A673 (cell line): ENCODE results near the gene RGS1. TPM values are rescaled to one million over a fixed set of nuclear protein-coding genes. Genes with fewer than 3 reads are reported as not detected.
A peak's percentile ranks its signal among the peaks of the same experiment; 100 is the strongest.

Source experiments
- Bru-seq: library from RNA; stranded (reverse); fragments of 400-500 nt; gene quantifications from one replicate; lab custom pipeline; 2021; lab: Mats Ljungman, UMichigan
- BruChase-seq, 2 experiments: library from RNA; stranded (reverse); fragments of 400-500 nt; gene quantifications; one replicate each; lab custom pipeline; 2021; lab: Mats Ljungman, UMichigan
- BruUV-seq: library from RNA; stranded (reverse); fragments of 400-500 nt; replicated peaks from 2 replicates; lab custom pipeline; 2021; lab: Mats Ljungman, UMichigan
- CTCF ChIA-PET: fragments of 300-600 bp; sonication (Branson Sonifier 250); formaldehyde crosslinking; loops from one replicate; lab custom pipeline; 2022; ENCODE audit warnings: antibody characterized with exemption; lab: Charles Lee
- POLR2A ChIA-PET: fragments of 300-600 bp; sonication (Branson Sonifier 250); formaldehyde crosslinking; loops from one replicate; lab custom pipeline; 2022; ENCODE audit warnings: antibody characterized with exemption; ENCODE audit not compliant: low non-redundant PET; lab: Charles Lee
- DNase-seq: peaks from one replicate; pipeline ENCODE4 v3.0.0-alpha.2; 2015; ENCODE audit warnings: low spot score
- H3K27ac ChIP-seq: fragments of 200-600 bp; sonication (generic); 2 replicates; pipeline ENCODE4 v1.5.1; 2016; ENCODE audit warnings: mixed run types, low read depth, mild to moderate bottlenecking, mixed read lengths, antibody characterized with exemption, low read length; ENCODE audit not compliant: poor library complexity, severe bottlenecking
- H3K27me3 ChIP-seq: fragments of 200-600 bp; sonication (generic); replicated peaks from 2 replicates; pipeline ENCODE4 v1.6.1; 2017; ENCODE audit warnings: mixed run types, low read depth, mild to moderate bottlenecking, mixed read lengths, antibody characterized with exemption, low read length; ENCODE audit not compliant: insufficient read depth, poor library complexity
- H3K36me3 ChIP-seq: fragments of 200-600 bp; sonication (generic); 2 replicates; pipeline ENCODE4 v1.6.1; 2016; ENCODE audit warnings: mixed run types, mild to moderate bottlenecking, mixed read lengths, antibody characterized with exemption, low read length; ENCODE audit not compliant: insufficient read depth, poor library complexity, severe bottlenecking
- H3K4me1 ChIP-seq: fragments of 200-600 bp; sonication (generic); 2 replicates; pipeline ENCODE4 v1.6.1; 2017; ENCODE audit warnings: mixed run types, mild to moderate bottlenecking, mixed read lengths, antibody characterized with exemption, low read length; ENCODE audit not compliant: insufficient read depth, poor library complexity, severe bottlenecking
- H3K4me3 ChIP-seq: fragments of 200-600 bp; sonication (generic); 2 replicates; pipeline ENCODE4 v1.5.1; 2016; ENCODE audit warnings: low read depth, mixed run types, mild to moderate bottlenecking, mixed read lengths, low read length; ENCODE audit not compliant: poor library complexity, severe bottlenecking
- H3K9me3 ChIP-seq: fragments of 200-600 bp; sonication (generic); 2 replicates; pipeline ENCODE4 v1.6.1; 2016; ENCODE audit warnings: mixed run types, low read depth, mild to moderate bottlenecking, mixed read lengths, antibody characterized with exemption, low read length; ENCODE audit not compliant: poor library complexity, severe bottlenecking
- EZH2 ChIP-seq: fragments of 200-600 bp; sonication (generic); IDR thresholded peaks from 2 replicates; pipeline ENCODE4 v1.6.1; 2017; ENCODE audit warnings: borderline replicate concordance, low read depth, mild to moderate bottlenecking, mixed read lengths, antibody characterized with exemption, low read length; ENCODE audit not compliant: poor library complexity, severe bottlenecking
- intact Hi-C: fragments of 100-400 bp; cut with micrococcal nuclease; formaldehyde crosslinking; loops from one replicate; pipeline ENCODE4 v1.10.0; 2022; ENCODE audit not compliant: unreplicated experiment
- long read RNA-seq: library from polyadenylated mRNA; stranded (forward); transcript quantifications from one replicate; pipeline ENCODE4 v2.0.0, GENCODE V29; 2022
- total RNA-seq: library from RNA; stranded (reverse); gene quantifications from 2 replicates; pipeline ENCODE4 v1.2.3, GENCODE V29; 2021
- TF ChIP-seq, protein P1 (sequence below): fragments of 300-800, 200-600 bp; sonication (generic); conservative IDR thresholded peaks from 2 replicates; pipeline ENCODE4 v1.5.1; 2017; ENCODE audit warnings: low read depth, mild to moderate bottlenecking, antibody characterized with exemption, low read length, moderate library complexity, mixed read lengths

The RGS1 gene, protein sequence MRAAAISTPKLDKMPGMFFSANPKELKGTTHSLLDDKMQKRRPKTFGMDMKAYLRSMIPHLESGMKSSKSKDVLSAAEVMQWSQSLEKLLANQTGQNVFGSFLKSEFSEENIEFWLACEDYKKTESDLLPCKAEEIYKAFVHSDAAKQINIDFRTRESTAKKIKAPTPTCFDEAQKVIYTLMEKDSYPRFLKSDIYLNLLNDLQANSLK
- total RNA-seq (0.28 TPM in 1 of 2 replicates, not detected in the other), Bru-seq, nascent RNA (percentile 29 among the genes with signal in this experiment), BruChase-seq, experiment 1, labeled RNA remaining after a 2-hour chase (not detected), BruChase-seq, experiment 2, labeled RNA remaining after a 6-hour chase (percentile 18 among the genes with signal in this experiment)
- long read RNA-seq, partial matches to known transcripts = 1 of 1 reads
- long read RNA-seq, other reads (novel, unspliced or antisense) = 0 of 1 reads

DNA sequence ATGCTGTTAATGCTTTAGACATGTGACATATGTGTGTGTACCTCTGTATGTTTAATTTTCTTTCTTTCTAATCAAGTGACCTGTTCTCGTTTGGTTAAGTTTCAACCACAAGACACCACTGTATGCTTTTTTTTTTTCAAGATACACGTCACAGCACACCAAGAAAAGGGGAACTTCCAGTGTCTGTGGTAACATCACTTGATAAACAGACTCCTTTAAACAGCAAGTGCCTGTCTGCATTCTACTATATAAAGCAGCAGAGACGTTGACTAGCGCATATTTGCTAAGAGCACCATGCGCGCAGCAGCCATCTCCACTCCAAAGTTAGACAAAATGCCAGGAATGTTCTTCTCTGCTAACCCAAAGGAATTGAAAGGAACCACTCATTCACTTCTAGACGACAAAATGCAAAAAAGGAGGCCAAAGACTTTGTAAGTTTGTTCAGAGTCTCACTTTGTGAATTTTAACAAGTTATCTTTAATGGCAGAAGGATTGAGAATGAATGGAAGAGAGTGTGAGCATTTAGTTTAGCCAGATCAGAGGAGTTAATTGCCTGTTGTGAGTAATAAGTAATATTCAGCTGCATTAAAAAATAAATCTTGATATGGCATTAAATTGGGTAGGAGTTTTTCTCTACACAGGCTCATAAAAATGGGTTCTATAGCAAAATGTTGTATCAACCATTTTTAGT is at the start of gene RGS1:
TSS of gene RGS1 (plus strand) at position 275 of the 691 bp plus-strand sequence. CDS start at position 295, 20 bp downstream.
- Histone ChIP-seq H3K36me3 (no peaks in the 10 kb centered on the region), H3K4me1 (peaks cover 31% of the 10 kb centered on the region), H3K4me3 (no peak within 1 kb of the TSS), H3K27me3 (no peaks in the 10 kb centered on the region), H3K9me3 (no peaks in the 10 kb centered on the region), H3K27ac (no peak within 1 kb of the TSS)
- BruUV-seq = no TSS peak
- CTCF ChIA-PET = no interaction called here
- POLR2A ChIA-PET = no interaction called here
- intact Hi-C loops = no loop called here
- TF ChIP-seq, protein P1, sequence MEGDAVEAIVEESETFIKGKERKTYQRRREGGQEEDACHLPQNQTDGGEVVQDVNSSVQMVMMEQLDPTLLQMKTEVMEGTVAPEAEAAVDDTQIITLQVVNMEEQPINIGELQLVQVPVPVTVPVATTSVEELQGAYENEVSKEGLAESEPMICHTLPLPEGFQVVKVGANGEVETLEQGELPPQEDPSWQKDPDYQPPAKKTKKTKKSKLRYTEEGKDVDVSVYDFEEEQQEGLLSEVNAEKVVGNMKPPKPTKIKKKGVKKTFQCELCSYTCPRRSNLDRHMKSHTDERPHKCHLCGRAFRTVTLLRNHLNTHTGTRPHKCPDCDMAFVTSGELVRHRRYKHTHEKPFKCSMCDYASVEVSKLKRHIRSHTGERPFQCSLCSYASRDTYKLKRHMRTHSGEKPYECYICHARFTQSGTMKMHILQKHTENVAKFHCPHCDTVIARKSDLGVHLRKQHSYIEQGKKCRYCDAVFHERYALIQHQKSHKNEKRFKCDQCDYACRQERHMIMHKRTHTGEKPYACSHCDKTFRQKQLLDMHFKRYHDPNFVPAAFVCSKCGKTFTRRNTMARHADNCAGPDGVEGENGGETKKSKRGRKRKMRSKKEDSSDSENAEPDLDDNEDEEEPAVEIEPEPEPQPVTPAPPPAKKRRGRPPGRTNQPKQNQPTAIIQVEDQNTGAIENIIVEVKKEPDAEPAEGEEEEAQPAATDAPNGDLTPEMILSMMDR = no peak
- no peak for TF ChIP-seq EZH2
- no peak for DNase-seq

DNA sequence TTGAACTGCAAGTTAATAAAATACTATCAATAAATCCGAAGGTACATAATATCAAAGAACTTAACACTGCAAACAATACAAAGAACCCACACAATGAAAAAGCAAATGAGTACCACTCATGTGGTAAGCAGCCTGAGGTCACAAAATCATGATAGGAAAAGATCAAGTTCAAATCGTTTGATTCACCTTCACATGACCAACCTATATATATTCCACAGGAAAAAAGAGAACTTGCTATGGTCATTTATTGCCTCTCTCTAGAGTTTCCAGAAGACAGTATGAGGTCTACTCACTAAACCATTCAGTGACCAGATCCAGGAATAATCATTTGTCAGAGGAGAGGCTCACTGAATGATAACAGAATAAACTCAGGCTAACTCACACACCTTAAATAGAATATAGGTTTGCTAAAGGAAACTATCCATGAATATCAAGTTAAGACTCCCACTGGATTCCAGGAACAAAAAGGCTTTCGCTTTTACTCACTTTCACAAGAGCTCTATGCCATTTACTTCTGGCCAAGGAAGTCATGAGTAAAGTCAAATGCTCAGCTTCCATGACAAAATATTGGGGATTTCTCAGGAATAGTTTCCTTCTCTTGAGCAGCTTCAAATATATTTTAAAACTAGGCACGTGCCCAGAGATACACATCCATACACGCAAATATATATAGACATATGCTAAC is 48.3 kb upstream of the RGS1 start:
- Histone ChIP-seq H3K27me3 (no peaks in the 10 kb centered on the region), H3K36me3 (no peaks in the 10 kb centered on the region), H3K9me3 (no peaks in the 10 kb centered on the region), H3K27ac (no peak overlapping the region), H3K4me3 (no peak overlapping the region), H3K4me1 (peaks cover 29% of the 10 kb centered on the region)
- no peak for DNase-seq
- no TSS peak for BruUV-seq
- no peak for TF ChIP-seq EZH2
- TF ChIP-seq, protein P1 = no peak
- CTCF ChIA-PET = no interaction called here
- POLR2A ChIA-PET = no interaction called here
- intact Hi-C loops = no loop called here

DNA sequence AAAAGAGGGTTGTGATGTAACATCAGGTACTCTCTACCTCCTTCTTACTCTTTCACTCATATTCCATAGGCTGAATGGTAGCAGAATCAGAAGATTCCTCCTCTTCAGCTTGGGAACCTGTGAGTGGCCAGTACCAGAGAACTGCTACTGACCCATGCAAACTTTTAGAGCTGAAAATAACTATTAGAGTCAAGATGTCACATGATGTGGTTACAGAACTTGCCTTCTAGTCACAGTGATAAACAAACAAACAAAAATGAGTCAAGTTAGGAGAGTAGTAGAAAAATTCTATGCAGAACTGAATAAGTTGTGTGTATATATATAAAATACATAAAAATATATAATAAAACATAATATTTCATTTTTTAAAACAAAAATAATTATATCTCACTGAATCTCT is 47.6 kb upstream of the RGS1 start:
- Histone ChIP-seq H3K4me3 (no peak overlapping the region), H3K27me3 (no peaks in the 10 kb centered on the region), H3K4me1 (peaks cover 29% of the 10 kb centered on the region), H3K36me3 (no peaks in the 10 kb centered on the region), H3K9me3 (no peaks in the 10 kb centered on the region), H3K27ac (no peak overlapping the region)
- ChIA-PET CTCF (no interaction called here), POLR2A (no interaction called here)
- DNase-seq = no peak
- TF ChIP-seq, protein P1 = no peak
- TF ChIP-seq EZH2 = no peak
- no TSS peak for BruUV-seq
- intact Hi-C loops = no loop called here
